Measurements from ENCODE around the gene VWA2.
"Not testable (repeated sequence)": the region's sequence is repeated elsewhere in the genome, so short reads cannot be mapped to it uniquely, and the experiment has no call there.

VWA2 gene

DNA sequence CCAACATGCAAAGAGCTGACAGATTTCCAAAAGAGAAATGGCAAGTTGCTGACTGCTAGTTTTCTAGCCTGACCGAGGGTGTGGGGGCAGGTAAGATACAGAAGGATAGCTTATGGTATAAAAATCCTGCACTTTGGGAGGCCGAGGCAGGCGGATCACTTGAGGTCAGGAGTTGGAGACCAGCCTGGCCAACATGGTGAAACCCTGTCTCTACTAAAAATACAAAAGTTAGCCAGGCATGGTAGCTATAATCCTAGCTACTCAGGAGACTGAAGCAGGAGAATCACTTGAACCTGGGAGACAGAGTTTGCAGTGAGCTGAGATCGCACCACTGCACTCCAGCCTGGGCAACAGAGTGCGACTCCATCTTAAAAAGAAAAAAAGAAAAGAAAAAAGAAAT, 94.4 kb downstream of the VWA2 start:
- peaks cover 14% of the 10 kb centered on the region for H3K27me3 Mint-ChIP-seq
- not testable (repeated sequence) for H3K9me3 Mint-ChIP-seq; H3K36me3 Mint-ChIP-seq; H3K4me1 Mint-ChIP-seq; H3K27ac Mint-ChIP-seq; ATAC-seq (ENCODE audit: low read depth); DNase-seq (ENCODE audit: low spot score in 2 of 2); H3K4me3 Mint-ChIP-seq

GRCh38 chr10:114334301-114334700, 95.2 kb downstream of the VWA2 start:
- Mint-ChIP-seq H3K36me3 (no peaks in the 10 kb centered on the region), H3K27me3 (peaks cover 11% of the 10 kb centered on the region), H3K9me3 (no peaks in the 10 kb centered on the region), H3K4me1 (no peaks in the 10 kb centered on the region), H3K27ac (no peak overlapping the region), H3K4me3 (no peak overlapping the region)
- no peak for DNase-seq (ENCODE audit: low spot score in 2 of 2)
- ATAC-seq (ENCODE audit: low read depth) = no peak

DNA sequence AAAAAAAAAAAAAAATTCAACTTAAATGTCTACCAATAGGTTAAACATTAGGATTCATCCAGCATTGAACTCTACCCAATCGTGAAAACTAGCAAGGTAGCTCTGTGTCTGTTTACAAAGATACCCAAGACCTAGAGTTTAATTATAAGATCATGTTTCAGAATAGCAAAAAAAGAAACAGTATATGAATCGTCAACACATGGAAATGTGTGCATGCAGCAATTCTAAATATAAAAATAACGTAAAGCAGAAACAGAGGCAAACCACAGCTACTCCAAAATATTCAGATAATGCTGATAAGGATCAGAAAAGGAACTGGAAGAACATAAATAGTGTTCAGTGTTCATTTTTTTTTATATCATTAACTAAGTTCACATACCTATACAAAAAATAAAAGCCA, 96.6 kb downstream of the VWA2 start:
- H3K27me3 Mint-ChIP-seq = peaks cover 7% of the 10 kb centered on the region
- no peak overlapping the region for H3K4me3 Mint-ChIP-seq
- no peak overlapping the region for H3K27ac Mint-ChIP-seq
- no peak for ATAC-seq (ENCODE audit: low read depth)
- no peaks in the 10 kb centered on the region for H3K9me3 Mint-ChIP-seq
- no peaks in the 10 kb centered on the region for H3K36me3 Mint-ChIP-seq
- no peak for DNase-seq (ENCODE audit: low spot score in 2 of 2)
- no peaks in the 10 kb centered on the region for H3K4me1 Mint-ChIP-seq

GRCh38 chr10:114336823-114337509, 97.9 kb downstream of the VWA2 start:
- Mint-ChIP-seq H3K27ac (no peak overlapping the region), H3K27me3 (peaks cover 7% of the 10 kb centered on the region)

GRCh38 chr10:114337510-114338462, 98.7 kb downstream of the VWA2 start:
- no peaks in the 10 kb centered on the region for H3K4me1 Mint-ChIP-seq
- peaks cover 7% of the 10 kb centered on the region for H3K27me3 Mint-ChIP-seq
- no peak for DNase-seq (ENCODE audit: low spot score in 2 of 2)
- H3K4me3 Mint-ChIP-seq = no peak overlapping the region
- ATAC-seq (ENCODE audit: low read depth) = no peak
- no peak overlapping the region for H3K27ac Mint-ChIP-seq
- no peaks in the 10 kb centered on the region for H3K36me3 Mint-ChIP-seq
- no peaks in the 10 kb centered on the region for H3K9me3 Mint-ChIP-seq

More at GRCh38 chr10:114336823-114337509, 97.9 kb downstream of the VWA2 start:
- no peak overlapping the region for H3K4me3 Mint-ChIP-seq
- ATAC-seq (ENCODE audit: low read depth) (no peak), DNase-seq (ENCODE audit: low spot score in 2 of 2) (no peak)
- H3K9me3 Mint-ChIP-seq = no peaks in the 10 kb centered on the region
- no peaks in the 10 kb centered on the region for H3K4me1 Mint-ChIP-seq
- no peaks in the 10 kb centered on the region for H3K36me3 Mint-ChIP-seq

DNA sequence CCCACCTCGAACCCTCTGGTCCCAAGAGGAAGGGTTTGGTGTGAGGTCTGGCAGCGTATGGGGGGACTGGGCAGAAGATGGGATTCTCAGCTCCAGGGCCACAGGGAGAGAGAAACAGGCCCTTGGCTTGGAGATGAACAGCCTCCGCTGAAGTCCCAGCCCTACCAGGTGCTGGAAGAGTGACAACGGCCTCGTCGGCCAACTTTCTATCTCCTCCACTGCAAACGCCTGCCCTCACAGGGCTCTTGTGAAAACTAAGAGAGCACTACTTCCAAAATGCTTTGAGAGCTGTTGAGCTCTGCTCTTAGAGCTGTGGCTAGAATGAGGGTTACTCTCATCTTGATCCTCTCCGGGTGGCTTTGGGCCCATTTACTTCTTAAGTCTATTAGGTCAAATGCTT, 101.8 kb downstream of the VWA2 start:
- Mint-ChIP-seq H3K9me3 (no peaks in the 10 kb centered on the region), H3K36me3 (no peaks in the 10 kb centered on the region), H3K27ac (no peak overlapping the region), H3K4me1 (no peaks in the 10 kb centered on the region), H3K4me3 (no peak overlapping the region), H3K27me3 (peaks cover 5% of the 10 kb centered on the region)
- DNase-seq (ENCODE audit: low spot score in 2 of 2) (no peak), ATAC-seq (ENCODE audit: low read depth) (no peak)
